Thoracic aorta (tissue), 2 donors: Measurements from ENCODE around the gene TTC21A. TPM values are rescaled to one million over a fixed set of nuclear protein-coding genes. Genes with fewer than 3 reads are reported as not detected.

Experiments used
- ATAC-seq: fragments of 150-250 bp; one replicate; pipeline ENCODE4 v1.8.0; 2017; ENCODE audit warnings: low read depth; ENCODE audit not compliant: insufficient number of reproducible peaks, low FRiP score
- DNase-seq: peaks from one replicate; pipeline ENCODE4 v3.0.0-alpha.2; 2020; ENCODE audit warnings: low spot score
- H3K27ac ChIP-seq, 2 donors: fragments of 200-600 bp; sonication (generic); 1 replicate in 1 of 2; 2 replicates in 1 of 2; pipeline ENCODE4 v1.5.1; 2016; ENCODE audit warnings: mild to moderate bottlenecking in 2 of 2, moderate library complexity in 2 of 2
- H3K27me3 ChIP-seq: fragments of 200-600 bp; sonication (generic); replicated peaks from 2 replicates; pipeline ENCODE4 v1.6.0; 2016; ENCODE audit warnings: mild to moderate bottlenecking; ENCODE audit not compliant: insufficient read depth
- H3K36me3 ChIP-seq: fragments of 200-600 bp; sonication (generic); one replicate; pipeline ENCODE4 v1.5.1; 2016
- H3K4me1 ChIP-seq, 2 donors: fragments of 200-600 bp; sonication (generic); 1 replicate in 1 of 2; 2 replicates in 1 of 2; pipeline versions ENCODE4 v1.5.1 to v1.6.0; 2016; ENCODE audit warnings: low read depth in 2 of 2, mild to moderate bottlenecking in 1 of 2; ENCODE audit not compliant: control insufficient read depth in 1 of 2
- H3K4me3 ChIP-seq: fragments of 200-600 bp; sonication (generic); 2 replicates; pipeline ENCODE4 v1.5.1; 2016; ENCODE audit warnings: mild to moderate bottlenecking
- H3K9me3 ChIP-seq: fragments of 200-600 bp; sonication (generic); 2 replicates; pipeline ENCODE4 v1.5.1; 2016
- total RNA-seq, 2 donors: library from RNA; depleted of rRNA; stranded (reverse); fragments of >200 nt; gene quantifications; one replicate each; pipeline versions ENCODE4 v1.1.0 to v1.2.3, GENCODE V29; 2016
- TF ChIP-seq, protein P1 (sequence below): fragments of 200-600 bp; sonication (generic); IDR thresholded peaks from one replicate; pipeline ENCODE4 v1.5.1; 2019; ENCODE audit warnings: antibody characterized with exemption

TTC21A gene
- total RNA-seq, 2 donors from 2014 or later = 3.0 to 14.9 TPM

GRCh38 chr3:39148435-39149058 is 41.1 kb downstream of the TTC21A start:
- H3K27ac ChIP-seq = peak overlapping the region; percentile 97 to 100
- H3K4me1 ChIP-seq = peaks cover 50 to 63% of the 10 kb centered on the region in 2 donors
- peaks cover 29% of the 10 kb centered on the region for H3K36me3 ChIP-seq
- TF ChIP-seq, protein P1, sequence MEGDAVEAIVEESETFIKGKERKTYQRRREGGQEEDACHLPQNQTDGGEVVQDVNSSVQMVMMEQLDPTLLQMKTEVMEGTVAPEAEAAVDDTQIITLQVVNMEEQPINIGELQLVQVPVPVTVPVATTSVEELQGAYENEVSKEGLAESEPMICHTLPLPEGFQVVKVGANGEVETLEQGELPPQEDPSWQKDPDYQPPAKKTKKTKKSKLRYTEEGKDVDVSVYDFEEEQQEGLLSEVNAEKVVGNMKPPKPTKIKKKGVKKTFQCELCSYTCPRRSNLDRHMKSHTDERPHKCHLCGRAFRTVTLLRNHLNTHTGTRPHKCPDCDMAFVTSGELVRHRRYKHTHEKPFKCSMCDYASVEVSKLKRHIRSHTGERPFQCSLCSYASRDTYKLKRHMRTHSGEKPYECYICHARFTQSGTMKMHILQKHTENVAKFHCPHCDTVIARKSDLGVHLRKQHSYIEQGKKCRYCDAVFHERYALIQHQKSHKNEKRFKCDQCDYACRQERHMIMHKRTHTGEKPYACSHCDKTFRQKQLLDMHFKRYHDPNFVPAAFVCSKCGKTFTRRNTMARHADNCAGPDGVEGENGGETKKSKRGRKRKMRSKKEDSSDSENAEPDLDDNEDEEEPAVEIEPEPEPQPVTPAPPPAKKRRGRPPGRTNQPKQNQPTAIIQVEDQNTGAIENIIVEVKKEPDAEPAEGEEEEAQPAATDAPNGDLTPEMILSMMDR = no peak
- no peaks in the 10 kb centered on the region for H3K9me3 ChIP-seq
- peak overlapping the region; percentile 64 for H3K4me3 ChIP-seq
- ATAC-seq (no peak), DNase-seq (no peak)
- H3K27me3 ChIP-seq = no peaks in the 10 kb centered on the region

DNA sequence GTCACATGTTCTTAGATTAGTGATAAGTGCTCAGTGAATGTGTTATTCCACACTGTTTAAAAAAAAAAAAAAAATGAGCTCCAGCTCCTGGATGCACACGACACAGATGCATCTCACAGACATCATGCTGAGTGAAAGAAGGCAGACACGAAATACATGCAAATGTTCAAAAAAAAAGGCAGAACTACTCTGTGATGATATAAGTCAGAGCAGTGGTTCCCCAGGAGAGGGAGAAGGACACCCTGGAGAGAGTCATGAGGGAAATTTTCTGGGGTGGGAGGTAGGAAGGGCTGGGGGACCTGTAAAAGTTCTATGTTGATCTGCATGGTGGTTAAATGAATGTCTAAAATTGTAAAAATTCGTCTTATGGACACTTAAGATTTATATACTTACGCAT is 41.6 kb downstream of the TTC21A start:
- peak overlapping the region; percentile 64 for H3K4me3 ChIP-seq
- H3K27me3 ChIP-seq = no peaks in the 10 kb centered on the region
- DNase-seq = no peak
- no peak for ATAC-seq
- peaks cover 24% of the 10 kb centered on the region for H3K36me3 ChIP-seq
- H3K27ac ChIP-seq = peak overlapping the region; percentile 97 to 100
- peaks cover 50 to 67% of the 10 kb centered on the region in 2 donors for H3K4me1 ChIP-seq
- TF ChIP-seq, protein P1 = no peak
- no peaks in the 10 kb centered on the region for H3K9me3 ChIP-seq

GRCh38 chr3:39149498-39150147 is 42.1 kb downstream of the TTC21A start:
- DNase-seq (no peak), ATAC-seq (no peak)
- no peaks in the 10 kb centered on the region for H3K9me3 ChIP-seq
- TF ChIP-seq, protein P1 = no peak
- peaks cover 18% of the 10 kb centered on the region for H3K36me3 ChIP-seq
- no peaks in the 10 kb centered on the region for H3K27me3 ChIP-seq
- H3K4me3 ChIP-seq = peak overlapping the region; percentile 96
- H3K27ac ChIP-seq = peak overlapping the region; percentile 97 to 100
- peaks cover 50 to 71% of the 10 kb centered on the region in 2 donors for H3K4me1 ChIP-seq

GRCh38 chr3:39150148-39150802 is 42.8 kb downstream of the TTC21A start:
- peak overlapping the region; percentile 96 for H3K4me3 ChIP-seq
- H3K9me3 ChIP-seq = no peaks in the 10 kb centered on the region
- H3K36me3 ChIP-seq = peaks cover 11% of the 10 kb centered on the region
- DNase-seq (no peak), ATAC-seq (no peak)
- peak overlapping the region; percentile 97 to 100 for H3K27ac ChIP-seq
- peaks cover 50 to 71% of the 10 kb centered on the region in 2 donors for H3K4me1 ChIP-seq
- H3K27me3 ChIP-seq = no peaks in the 10 kb centered on the region
- TF ChIP-seq, protein P1 = peak; percentile 39
